Loucy (cell line): ENCODE measurements around the gene TNS4.

ENCODE experiments used
- H2AFZ ChIP-seq: fragments of 200-600 bp; sonication (generic); 2 replicates; pipeline ENCODE4 v1.6.0; 2016; ENCODE audit warnings: antibody characterized with exemption, mild to moderate bottlenecking, low read length, moderate library complexity
- H3F3A ChIP-seq: fragments of 200-600 bp; 2 replicates; pipeline ENCODE4 v1.6.0; 2016; ENCODE audit warnings: antibody characterized with exemption, low read depth, mild to moderate bottlenecking
- H3K27me3 ChIP-seq: fragments of 200-600 bp; sonication (generic); 2 replicates; pipeline ENCODE4 v1.6.1; 2014; ENCODE audit warnings: low read length, mild to moderate bottlenecking; ENCODE audit not compliant: insufficient read depth, poor library complexity, severe bottlenecking
- H3K36me3 ChIP-seq: fragments of 200-600 bp; sonication (generic); 2 replicates; pipeline ENCODE4 v1.6.1; 2016; ENCODE audit warnings: low read length; ENCODE audit not compliant: insufficient read depth
- H3K4me1 ChIP-seq: fragments of 200-600 bp; sonication (generic); 2 replicates; pipeline ENCODE4 v1.5.1; 2014; ENCODE audit warnings: low read length, mild to moderate bottlenecking; ENCODE audit not compliant: insufficient read depth, poor library complexity, severe bottlenecking
- H3K4me2 ChIP-seq: fragments of 200-600 bp; sonication (generic); 2 replicates; pipeline ENCODE4 v1.6.0; 2014; ENCODE audit warnings: antibody characterized with exemption, low read length, low read depth, mild to moderate bottlenecking; ENCODE audit not compliant: poor library complexity, severe bottlenecking
- H3K4me3 ChIP-seq: fragments of 200-600 bp; sonication (generic); 2 replicates; pipeline ENCODE4 v1.5.1; 2014; ENCODE audit warnings: low read length, mild to moderate bottlenecking, mixed read lengths; ENCODE audit not compliant: poor library complexity, severe bottlenecking
- H3K79me2 ChIP-seq: fragments of 200-600 bp; sonication (generic); 2 replicates; pipeline ENCODE4 v1.6.1; 2014; ENCODE audit warnings: low read length; ENCODE audit not compliant: insufficient read depth
- H3K9ac ChIP-seq: fragments of 200-600 bp; sonication (generic); 2 replicates; pipeline ENCODE4 v1.6.0; 2014; ENCODE audit warnings: mild to moderate bottlenecking, low read depth, low read length, moderate library complexity; ENCODE audit not compliant: poor library complexity, severe bottlenecking
- H3K9me2 ChIP-seq: fragments of 200-600 bp; sonication (generic); replicated peaks from 2 replicates; pipeline ENCODE4 v1.6.1; 2016; ENCODE audit warnings: low read depth, low read length, mixed read lengths
- H3K9me3 ChIP-seq: fragments of 200-600 bp; sonication (generic); 2 replicates; pipeline ENCODE4 v1.6.1; 2014; ENCODE audit warnings: mild to moderate bottlenecking, antibody characterized with exemption, low read length, low read depth; ENCODE audit not compliant: insufficient read depth
- H4K20me1 ChIP-seq: fragments of 200-600 bp; sonication (generic); 2 replicates; pipeline ENCODE4 v1.6.0; 2014; ENCODE audit warnings: antibody characterized with exemption, low read length, mild to moderate bottlenecking; ENCODE audit not compliant: insufficient read depth, poor library complexity, severe bottlenecking
- CTCF ChIP-seq: fragments of 200-600 bp; sonication (generic); conservative IDR thresholded peaks from 2 replicates; pipeline ENCODE4 v1.5.1; 2014; ENCODE audit warnings: mild to moderate bottlenecking, antibody characterized with exemption, low read length
- EZH2phosphoT487 ChIP-seq: fragments of 200-600 bp; IDR thresholded peaks from 2 replicates; pipeline ENCODE4 v1.6.1; 2018; ENCODE audit warnings: antibody characterized with exemption, mild to moderate bottlenecking, moderate library complexity, borderline replicate concordance

Gene TNS4

GRCh38 chr17:40447148-40447644, 54.2 kb downstream of the TNS4 start:
- no peak overlapping the region for H3K4me3 ChIP-seq
- H2AFZ ChIP-seq: no peak overlapping the region
- H3K4me1 ChIP-seq: peaks cover 45% of the 10 kb centered on the region
- H3F3A ChIP-seq: no peaks in the 10 kb centered on the region
- H4K20me1 ChIP-seq: no peaks in the 10 kb centered on the region
- H3K36me3 ChIP-seq: no peaks in the 10 kb centered on the region
- peak overlapping the region; percentile 49 for H3K9ac ChIP-seq
- H3K4me2 ChIP-seq: peak overlapping the region; percentile 61
- no peaks in the 10 kb centered on the region for H3K9me2 ChIP-seq
- no peaks in the 10 kb centered on the region for H3K79me2 ChIP-seq
- H3K9me3 ChIP-seq: no peaks in the 10 kb centered on the region
- no peaks in the 10 kb centered on the region for H3K27me3 ChIP-seq
- TF ChIP-seq CTCF: no peak
- no peak for TF ChIP-seq EZH2phosphoT487

- TF ChIP-seq CTCF (no peak), EZH2phosphoT487 (no peak)
- Histone ChIP-seq H3K27me3 (no peaks in the 10 kb centered on the region), H3K4me3 (no peak overlapping the region), H3K36me3 (no peaks in the 10 kb centered on the region), H2AFZ (no peak overlapping the region), H3K4me1 (peaks cover 45% of the 10 kb centered on the region), H3K4me2 (no peak overlapping the region), H3K79me2 (no peaks in the 10 kb centered on the region), H3F3A (no peaks in the 10 kb centered on the region), H3K9me3 (no peaks in the 10 kb centered on the region), H3K9me2 (no peaks in the 10 kb centered on the region), H4K20me1 (no peaks in the 10 kb centered on the region), H3K9ac (no peak overlapping the region)
These were observed 55.5 kb downstream of the TNS4 start for GRCh38 chr17:40445751-40446468.

- H3F3A ChIP-seq: no peaks in the 10 kb centered on the region
- peaks cover 38% of the 10 kb centered on the region for H3K4me1 ChIP-seq
- peak overlapping the region; percentile 46 for H3K9ac ChIP-seq
- no peaks in the 10 kb centered on the region for H3K79me2 ChIP-seq
- H3K4me2 ChIP-seq: no peak overlapping the region
- no peaks in the 10 kb centered on the region for H3K9me3 ChIP-seq
- no peak overlapping the region for H3K4me3 ChIP-seq
- no peaks in the 10 kb centered on the region for H3K9me2 ChIP-seq
- H4K20me1 ChIP-seq: no peaks in the 10 kb centered on the region
- H2AFZ ChIP-seq: peak overlapping the region; percentile 70; the same call in 1 of the 2 replicates
- H3K27me3 ChIP-seq: no peaks in the 10 kb centered on the region
- no peaks in the 10 kb centered on the region for H3K36me3 ChIP-seq
- TF ChIP-seq EZH2phosphoT487 (no peak), CTCF (no peak)
These were observed 57.2 kb downstream of the TNS4 start for GRCh38 chr17:40443988-40444899.
